Stomach (tissue), 4 donors: Measurements from ENCODE around the gene GRIA2.

Source experiments
- CTCF ChIP-seq, 7 experiments: fragments of 450-650 bp in 4 of 7; fragments of 200-600 bp in 3 of 7; sonication (generic) in 3 of 7; IDR thresholded peaks; one replicate each; pipeline ENCODE4 v1.5.1; 2016 to 2019; ENCODE audit warnings: antibody characterized with exemption in 7 of 7, control low read depth in 2 of 7, mild to moderate bottlenecking in 1 of 7
- POLR2A ChIP-seq, 4 donors: fragments of 450-650 bp; IDR thresholded peaks; one replicate each; pipeline ENCODE4 v1.6.1; 2016; ENCODE audit warnings: antibody characterized with exemption in 4 of 4, control low read depth in 2 of 4, mild to moderate bottlenecking in 1 of 4, moderate library complexity in 1 of 4
- POLR2AphosphoS5 ChIP-seq, 3 donors: sonication (generic); formaldehyde crosslinking; IDR thresholded peaks; one replicate each; pipeline ENCODE4 v1.6.1; 2016; ENCODE audit warnings: antibody characterized with exemption in 3 of 3

- TF ChIP-seq POLR2AphosphoS5 (IDR thresholded peaks at IDR 0.05) (no peak), CTCF (IDR thresholded peaks at IDR 0.05) (no peak), POLR2A (IDR thresholded peaks at IDR 0.05) (no peak)
Measured at GRCh38 chr4:157300701-157301100, 80.2 kb downstream of the GRIA2 start.
